ENCODE data around the gene GAS7.

GRCh38 chr17:9868552-9868951, 329.9 kb downstream of the GAS7 start:
- TF ChIP-seq CTCF (IDR thresholded peaks at IDR 0.05) (no peak), POLR2AphosphoS5 (IDR thresholded peaks at IDR 0.05) (no peak)
